DND-41 (cell line): ENCODE measurements around the gene FRS3.

Source experiments
- CTCF ChIP-seq: IDR thresholded peaks from 2 replicates; pipeline ENCODE4 v1.5.1; 2012; ENCODE audit warnings: borderline replicate concordance, low read length, moderate library complexity, mild to moderate bottlenecking; ENCODE audit not compliant: poor library complexity, severe bottlenecking; ENCODE audit errors: extremely low read depth
- EZH2 ChIP-seq: IDR thresholded peaks from 3 replicates; pipeline ENCODE4 v1.6.1; 2012; ENCODE audit warnings: borderline replicate concordance, low read depth, mild to moderate bottlenecking, moderate library complexity, low read length, inconsistent platforms; ENCODE audit not compliant: severe bottlenecking

- TF ChIP-seq EZH2 (no peak), CTCF (no peak)
Observed at GRCh38 chr6:41799559-41799911, 19.8 kb upstream of the FRS3 start.
